ENCODE measurements around the gene NPC1.
"Not testable (repeated sequence)": the region's sequence is repeated elsewhere in the genome, so short reads cannot be mapped to it uniquely, and the experiment has no call there.

The NPC1 gene
- 44.4 to 64.0 reads per million in 2 donors for total RNA-seq

DNA sequence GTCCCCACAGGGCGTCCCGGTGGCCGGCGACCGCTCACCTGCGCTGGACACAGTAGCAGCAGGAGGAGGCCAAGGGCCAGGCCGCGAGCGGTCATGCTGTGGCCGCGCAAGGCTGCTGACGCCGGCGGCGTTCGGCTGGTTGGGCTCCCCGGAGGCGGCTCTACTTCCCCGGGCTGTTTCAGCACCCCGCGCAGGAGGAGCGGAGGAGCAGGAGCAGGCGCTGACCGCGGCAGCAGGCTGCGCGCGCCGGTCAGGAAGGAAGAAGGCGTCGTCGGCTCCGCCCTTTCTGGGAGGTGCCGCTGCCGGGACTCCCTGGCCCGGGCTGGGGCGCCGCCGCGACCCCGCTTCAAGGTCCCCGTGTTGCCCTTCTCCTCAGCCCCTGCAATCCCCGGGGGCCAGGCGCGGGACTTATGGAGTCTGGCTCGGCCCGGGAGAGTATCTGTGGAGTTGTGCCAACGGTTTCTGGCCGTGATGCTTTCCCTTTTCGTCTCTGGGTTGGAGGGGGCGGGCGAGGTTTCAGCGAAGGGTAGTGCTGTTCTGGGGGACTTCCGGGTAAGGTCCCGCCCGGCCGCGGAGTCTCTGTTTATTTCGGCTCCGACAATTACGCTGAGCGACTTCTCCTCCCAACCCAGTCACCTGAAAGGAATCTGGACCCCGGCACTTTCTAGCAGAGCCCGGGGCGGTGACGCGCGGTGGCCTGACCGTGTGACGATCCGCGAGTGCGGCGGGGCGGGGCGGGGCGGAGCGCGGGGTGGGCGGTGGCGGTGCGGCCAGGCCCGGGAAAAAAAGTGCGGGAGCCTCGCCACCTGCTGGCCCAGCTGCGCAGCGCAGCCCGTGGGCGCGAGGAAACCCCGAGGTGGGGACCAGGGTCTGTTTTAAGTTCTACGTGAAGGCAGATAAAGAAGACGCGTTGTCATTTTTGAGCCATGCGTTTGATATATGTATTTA lies at the start of gene NPC1:
Gene NPC1 (minus strand): TSS at position 258 of the 948 bp plus-strand sequence. CDS start 163 bp downstream, at position 95.
- peak; percentile 89 for DNase-seq

DNA sequence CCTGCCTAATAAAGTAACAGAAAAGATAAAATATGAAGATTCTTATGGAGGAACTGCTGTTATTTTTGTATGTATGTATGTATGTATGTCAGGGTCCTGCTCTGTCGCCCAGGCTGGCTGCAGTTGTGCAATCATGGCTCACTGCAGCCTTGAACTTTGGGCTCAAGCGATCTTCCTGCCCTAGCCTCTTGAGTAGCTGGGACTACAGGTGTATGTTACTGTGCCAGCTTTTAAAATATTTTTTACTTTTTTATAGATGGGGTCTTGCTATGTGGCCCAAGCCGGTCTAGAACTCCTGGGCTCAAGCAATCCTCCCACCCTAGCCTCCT lies 49.7 kb upstream of the NPC1 start:
- DNase-seq, result no peak

DNA sequence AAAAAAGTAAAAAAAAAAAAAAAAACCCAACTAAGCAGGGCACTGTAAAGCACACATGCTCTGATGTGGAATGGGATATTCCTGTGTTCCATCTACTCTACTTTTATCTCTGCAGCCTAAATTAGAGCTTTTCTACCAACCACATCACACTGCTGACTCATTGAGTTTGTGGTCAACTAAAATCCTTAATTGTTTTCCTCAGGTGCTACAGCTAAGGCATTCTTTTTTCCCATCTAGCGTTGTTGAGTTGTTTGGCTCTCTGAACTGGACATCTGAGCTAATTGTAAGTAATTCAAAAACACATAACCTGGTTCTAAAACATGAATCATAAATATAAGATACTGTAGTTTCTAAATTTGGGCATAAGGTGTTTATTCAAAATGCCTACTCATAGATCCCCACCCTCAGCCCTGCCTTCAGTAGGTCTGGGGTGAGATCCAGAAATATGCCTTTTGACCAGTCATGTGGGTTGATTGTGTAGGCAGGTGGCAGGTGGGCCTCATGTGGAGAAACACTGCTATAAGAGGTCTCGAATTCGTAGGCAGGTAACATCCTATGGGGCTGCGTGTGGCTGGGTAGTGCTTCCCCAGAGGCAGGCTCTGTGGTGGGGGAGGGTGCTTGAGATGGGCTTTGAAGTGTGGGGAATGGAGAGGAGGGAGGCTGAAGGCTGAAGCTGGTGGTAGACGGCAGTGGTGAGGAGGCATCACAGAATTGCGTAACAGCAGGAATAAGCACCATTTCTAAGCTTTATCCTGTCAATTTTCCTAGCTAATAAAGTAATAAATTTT lies 49.2 kb upstream of the NPC1 start:
- DNase-seq, result no peak

DNA sequence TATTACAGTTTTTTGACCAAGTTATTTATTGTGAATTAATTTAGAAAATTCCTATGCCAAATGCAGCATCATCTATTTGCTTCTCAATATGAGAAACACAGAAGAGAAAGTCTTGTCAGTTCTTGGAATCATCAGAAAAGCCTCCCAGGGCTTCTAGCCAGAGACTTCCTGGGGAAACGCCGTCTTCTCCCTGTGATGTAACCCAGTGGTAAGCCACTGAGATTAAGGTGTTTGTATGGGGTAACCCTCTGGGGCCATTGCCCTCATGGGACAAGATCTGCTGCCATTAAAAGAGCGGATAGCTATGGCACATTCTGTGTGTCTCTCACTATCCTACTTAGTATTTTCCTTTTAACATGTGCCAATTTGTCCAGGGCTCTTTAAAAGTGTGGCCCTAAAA lies 48.4 kb upstream of the NPC1 start:
- no peak for DNase-seq

DNA sequence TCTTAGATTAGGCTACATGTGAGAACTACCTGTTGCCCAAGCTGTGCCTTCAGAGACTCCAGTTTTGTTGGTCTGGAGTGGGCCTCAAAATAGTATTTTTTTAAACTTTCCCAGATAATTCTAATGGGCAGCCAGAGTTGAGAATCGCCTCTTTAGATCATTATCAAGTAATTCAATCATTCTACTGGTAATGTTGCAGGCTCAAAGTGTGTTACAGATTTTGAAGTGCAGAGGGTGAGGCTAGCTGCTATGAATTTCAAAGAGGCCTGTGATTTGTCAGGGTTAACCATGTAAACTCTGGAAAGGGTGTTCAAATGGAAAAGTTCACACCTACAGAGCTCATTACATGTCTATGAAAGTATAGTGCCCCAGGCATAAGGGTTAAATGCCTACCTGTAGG lies 46.3 kb upstream of the NPC1 start:
- DNase-seq, result no peak

DNA sequence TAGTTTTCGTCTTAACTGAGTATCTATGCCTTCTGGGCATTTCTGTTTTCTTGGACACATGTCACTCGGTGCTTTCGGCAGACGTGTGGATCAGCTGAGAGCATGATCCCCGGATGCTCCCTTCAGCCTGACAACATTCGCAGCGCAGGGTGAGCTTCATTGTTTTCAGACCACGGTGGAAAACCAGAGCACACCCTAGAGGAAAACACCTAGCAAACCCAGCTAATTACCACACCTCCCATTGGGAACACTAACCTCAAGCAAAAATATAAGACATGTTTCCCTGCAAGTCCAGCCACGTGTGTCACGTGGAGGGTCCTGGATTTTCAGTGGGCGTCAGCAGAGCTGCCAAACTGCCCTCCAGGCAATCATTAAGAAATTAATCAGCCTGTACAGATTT lies 45.4 kb upstream of the NPC1 start:
- no peak for DNase-seq

DNA sequence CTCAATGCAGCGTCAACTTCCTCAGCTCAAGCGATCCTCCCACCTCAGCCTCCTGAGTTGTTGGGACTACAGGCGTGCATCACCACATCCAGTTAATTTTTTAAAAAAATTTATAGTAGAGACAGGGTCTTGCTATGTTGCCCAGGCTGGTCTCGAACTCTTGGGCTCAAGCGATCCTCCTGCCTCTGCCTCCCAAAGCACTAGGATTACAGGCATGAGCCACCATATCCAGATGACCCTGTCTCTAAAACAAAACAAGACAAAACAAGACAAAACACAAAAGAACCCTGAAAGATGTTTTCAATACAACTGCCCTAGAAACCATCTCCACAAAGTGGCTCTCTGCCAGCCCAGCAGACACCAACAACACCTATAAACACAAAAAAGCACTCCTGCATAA lies 45.0 kb upstream of the NPC1 start:
- DNase-seq, result no peak

DNA sequence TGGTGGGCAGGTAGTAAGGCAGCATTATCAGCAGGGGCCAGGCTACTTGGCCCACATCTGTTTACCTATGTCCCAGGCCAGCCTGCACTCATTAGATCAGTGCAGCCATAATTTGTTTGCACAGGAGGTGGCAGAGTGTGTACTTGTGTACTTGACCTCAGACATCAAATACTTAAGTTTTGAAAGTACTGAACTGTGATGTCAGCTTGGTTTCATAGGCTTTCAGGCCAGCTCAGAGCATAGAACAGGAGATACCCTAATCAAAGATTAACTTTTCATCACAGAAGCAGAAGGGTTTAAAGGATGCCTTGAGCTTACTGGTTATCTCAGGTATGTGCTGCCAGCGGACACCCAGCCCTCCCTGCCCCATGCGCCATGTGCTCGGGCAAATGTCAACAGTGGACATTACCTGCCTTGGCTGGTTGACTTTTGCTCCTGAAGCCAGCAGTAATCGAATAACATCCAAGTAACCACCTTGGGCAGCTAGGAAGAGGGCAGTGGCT lies 43.2 kb upstream of the NPC1 start:
- no peak for DNase-seq

DNA sequence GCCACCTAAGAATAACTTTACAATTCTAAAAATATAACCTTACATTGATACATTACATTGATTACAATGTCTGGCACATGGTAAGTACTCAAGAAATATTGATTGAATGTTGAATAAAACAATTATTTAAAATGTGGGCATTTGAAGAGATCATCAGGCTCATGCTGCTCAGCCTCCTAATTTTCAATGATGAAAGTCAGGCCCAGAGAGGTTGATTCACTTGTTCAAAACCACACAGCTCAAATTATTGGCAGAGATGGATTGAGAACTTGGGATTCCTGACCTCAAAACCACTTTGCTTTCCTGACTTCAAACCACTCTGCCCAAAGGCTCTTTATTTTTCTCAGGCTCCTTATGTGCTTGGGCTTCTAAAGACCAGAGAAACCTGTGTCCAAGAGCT lies 41.7 kb upstream of the NPC1 start:
- DNase-seq, result no peak

DNA sequence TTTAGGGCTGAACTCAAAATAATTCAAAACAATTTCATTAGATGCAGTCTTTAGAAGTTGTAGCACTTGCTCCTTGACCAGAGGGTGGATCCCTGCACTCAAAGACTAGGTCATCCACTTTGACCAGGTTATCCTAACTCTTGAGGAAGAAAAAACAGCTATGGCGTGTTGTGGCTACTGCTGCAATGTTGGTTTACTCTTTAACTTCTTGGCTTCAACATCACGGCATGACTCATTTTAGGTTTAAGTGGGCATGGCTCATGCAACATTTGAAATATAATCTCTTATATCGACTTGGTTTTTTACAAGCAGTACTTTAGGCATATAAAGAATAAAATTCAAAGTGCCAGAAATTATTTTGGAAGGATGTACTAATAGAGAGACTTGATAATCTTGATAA lies 41.0 kb upstream of the NPC1 start:
- no peak for DNase-seq

DNA sequence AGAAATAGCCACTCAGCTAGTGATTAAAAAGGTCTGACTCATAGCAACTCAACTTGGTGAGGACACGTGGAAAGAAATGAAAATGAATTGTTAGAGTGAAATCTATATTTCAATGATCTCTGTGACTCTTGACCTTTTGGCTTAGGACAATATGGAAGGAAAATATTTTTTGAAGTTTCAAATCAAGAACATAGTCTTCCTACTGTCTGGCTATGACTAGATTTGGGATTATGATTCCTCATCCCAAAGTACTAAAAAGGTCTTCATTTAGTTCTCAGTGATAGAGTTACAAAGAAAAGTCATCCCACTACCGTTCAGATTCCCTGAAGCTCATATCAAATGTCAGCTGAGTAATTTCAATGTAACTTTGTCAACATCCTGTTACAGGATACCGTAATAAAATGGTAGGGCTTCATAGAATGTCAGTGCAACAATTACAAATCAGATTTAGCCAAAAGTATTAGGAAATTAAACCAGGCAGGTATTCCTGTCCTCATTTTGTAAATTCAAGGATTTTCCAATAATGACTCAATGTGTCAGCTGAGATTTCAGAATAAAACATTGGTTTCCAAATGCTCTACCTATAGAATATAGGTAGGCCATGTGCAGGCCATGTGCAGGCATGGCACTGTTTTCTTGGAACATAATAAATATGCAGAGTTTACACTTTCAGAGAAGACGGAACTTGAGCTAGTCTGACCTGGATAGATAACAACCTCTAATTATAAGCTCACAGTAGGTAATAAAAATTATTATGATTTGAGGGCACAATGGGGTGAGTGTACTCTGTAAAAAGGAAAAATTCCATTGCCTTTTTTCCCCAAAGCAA lies 40.4 kb upstream of the NPC1 start:
- DNase-seq, result no peak

DNA sequence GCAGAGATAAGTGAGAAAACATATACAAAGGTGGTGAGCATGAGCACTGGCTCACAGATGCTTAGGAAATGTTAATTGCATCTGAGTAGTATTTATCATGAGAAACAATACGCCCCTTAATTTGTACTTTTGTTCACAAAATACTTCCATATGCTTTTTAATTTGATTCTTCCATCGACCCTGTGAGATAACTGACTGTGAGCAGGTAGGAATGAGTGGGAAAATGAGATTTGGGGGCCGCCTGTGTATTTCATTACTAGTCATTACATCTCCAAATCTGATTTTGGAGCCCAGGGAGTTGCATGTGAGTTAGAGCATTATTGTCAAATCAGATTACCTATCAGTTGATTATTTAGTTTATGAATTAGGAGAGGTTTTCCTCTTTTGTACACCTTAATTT lies 36.7 kb upstream of the NPC1 start:
- no peak for DNase-seq

DNA sequence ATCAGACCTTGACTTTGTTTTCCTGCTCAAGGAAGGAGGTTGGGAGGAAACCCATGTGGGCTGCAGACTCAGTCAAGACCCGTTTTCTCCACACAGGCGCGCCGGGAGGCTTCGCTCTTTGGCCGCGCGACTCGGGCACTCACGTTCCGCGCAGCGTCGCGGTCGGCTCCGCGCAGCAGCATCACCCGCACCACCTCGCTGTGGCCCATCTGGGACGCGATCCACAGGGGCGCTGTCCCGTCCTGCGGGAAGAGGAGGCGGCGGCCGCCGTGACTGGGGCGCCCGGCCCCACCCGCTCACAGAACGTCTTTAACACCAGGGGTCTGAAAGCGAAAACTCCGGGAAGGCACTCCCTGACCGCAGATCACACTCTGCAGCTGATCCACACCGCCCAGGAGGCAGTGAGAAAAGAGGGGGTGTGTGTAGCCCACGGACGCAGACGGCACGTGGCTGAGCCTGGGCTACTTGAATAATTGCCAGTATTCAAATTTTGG lies 33.1 kb upstream of the NPC1 start:
- no peak for DNase-seq

DNA sequence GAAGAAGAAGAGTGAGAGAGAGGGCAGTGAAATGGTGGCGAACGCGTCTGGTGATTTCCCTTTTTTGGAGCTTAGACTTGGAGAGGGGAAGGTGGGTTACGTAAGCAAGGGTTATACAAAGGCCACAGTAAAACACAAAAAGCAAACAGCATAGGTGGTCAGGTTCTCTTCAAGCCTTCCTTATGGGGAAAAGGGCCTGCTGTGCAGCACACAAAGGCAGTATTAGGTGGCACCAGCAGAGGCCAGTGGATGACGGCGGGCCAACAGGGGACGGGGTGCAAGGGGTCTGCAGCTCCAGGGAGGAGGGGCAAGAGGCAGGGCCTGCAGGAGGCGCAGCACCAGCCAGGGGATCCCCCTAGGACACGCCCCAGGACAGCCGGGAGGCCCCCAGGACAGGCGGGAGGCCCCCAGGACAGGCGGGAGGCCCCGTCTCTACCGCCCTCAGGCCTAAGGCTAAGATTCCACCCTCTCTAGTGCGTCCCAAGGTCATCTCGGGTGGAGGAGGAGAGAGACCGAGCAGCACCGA lies 32.6 kb upstream of the NPC1 start:
- no peak for DNase-seq

DNA sequence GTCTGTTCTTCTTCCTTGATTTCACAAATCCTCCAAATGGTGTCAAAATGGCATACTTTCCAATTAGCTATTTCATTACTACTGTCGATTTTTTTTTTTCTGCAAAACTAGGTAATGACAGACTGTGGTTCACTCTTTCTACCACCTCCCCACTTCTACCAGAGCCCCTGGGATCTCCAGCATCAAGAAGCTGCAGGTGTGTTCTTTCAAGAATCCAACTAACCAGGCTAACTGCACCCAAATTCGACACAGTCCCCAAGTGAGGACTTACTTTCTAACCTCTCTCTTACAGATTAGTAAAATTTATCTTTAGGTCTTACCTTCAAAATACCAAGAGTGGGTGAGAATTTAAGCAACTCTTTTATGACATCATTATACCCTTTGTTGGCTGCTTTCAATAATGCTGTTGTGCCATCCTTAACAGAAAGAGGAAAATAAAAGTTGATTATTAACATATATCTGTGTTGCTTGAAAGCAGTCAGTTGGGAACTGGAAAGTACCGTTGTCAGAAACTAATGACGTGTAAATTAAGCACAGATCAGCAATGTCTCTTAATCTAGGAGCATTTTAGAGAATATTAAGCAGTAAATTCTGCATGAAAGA lies 31.2 kb upstream of the NPC1 start:
- DNase-seq, result no peak

DNA sequence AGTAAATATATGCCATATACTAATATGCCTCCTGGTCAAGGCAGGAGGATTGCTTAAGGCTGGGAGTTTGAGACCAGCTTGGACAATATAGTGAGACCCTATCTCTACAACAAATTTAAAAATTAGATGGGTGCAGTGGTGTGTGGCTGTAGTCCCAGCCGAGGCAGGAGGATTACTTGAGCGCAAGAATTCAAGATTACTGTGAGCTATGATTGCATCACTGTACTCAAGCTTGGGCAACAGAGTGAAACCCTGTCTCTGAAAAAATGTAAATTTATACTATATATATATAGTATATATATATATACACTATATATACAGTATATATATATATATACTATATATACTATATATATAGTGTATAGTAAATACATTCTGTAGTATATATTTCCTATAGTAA lies 30.0 kb upstream of the NPC1 start:
- no peak for DNase-seq

DNA sequence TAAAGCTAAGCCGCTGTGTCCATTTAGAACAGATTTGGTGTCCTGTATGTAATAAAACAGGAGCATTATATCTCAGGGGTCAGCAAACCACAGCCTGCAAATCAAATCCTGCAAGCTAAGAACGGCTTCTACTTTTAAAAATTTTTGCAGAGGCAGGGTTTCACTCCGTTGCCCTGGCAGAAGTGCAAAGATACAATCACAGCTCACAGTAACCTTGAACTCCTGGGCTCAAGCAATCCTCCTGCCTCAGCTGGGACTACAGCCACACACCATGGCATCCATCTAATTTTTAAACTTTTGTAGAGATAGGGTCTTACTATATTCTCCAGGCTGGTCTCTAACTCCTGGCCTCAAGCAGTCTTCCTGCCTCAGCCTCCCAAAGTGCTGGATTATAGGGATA lies 28.6 kb upstream of the NPC1 start:
- no peak for DNase-seq

DNA sequence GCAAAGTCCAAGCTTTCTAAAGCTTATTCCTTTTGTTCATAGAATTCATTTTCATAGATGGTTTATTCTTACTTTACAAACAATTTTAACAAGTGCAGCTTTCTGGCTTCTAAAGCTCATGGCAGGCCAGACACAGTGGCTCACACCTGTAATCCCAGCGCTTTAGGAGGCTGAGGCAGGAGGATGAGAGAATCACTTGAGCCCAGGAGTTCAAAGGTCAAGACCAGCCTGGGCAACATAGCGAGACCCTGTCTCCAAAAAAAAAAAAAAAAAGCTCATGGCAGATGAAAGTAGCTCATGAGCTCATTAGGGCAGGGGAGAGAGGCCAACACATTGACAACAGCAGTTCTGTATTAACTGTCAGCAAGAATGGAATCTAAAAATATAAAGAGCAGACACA lies 28.1 kb upstream of the NPC1 start:
- no peak for DNase-seq

DNA sequence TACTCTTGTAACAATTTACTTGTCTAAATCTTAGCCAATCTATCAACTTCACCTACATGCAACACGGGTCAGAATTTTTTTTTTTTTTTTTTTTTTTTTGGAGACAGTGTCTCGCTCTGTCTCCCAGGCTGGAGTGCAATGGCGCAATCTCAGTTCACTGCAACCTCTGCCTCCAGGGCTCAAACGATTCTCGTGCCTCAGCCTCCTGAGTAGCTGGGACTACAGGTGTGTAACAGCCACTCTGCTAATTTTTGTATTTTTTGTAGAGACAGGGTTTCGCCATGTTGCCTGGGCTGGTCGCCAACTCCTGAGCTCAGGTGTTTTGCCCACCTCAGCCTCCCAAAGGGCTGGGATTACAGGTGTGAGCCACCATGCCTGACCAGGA lies 26.8 kb upstream of the NPC1 start:
- DNase-seq, result not testable (repeated sequence)

DNA sequence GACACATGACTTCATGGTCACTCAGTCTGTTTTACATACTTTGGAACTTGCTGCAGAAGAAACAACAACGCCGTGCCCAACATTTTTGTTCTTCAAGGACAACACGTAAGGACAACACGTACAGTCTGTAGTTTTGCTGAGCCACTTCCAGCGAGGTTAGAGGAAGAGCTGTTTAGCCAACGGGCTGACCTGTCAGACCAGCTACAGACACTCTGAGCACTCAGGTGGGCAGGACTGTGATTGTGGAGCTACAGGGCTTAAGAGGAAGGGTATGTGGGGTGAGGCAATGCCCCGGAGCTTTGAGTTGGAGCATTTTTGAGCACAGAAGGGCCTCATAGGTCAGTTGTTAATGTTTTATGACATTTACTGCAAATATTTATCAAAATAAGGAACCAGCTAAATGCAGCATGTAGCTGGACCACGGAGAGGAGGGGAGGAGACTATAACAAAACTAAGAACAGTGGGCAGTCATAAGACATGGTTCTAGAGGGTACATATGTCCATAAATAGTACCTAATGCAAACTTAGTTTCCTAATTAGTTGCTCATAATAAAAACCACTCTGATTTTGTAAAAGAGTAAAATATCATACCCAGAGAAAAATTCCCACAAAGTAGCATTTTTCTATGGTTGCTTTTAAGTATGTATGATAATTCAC lies 26.3 kb upstream of the NPC1 start:
- no peak for DNase-seq

DNA sequence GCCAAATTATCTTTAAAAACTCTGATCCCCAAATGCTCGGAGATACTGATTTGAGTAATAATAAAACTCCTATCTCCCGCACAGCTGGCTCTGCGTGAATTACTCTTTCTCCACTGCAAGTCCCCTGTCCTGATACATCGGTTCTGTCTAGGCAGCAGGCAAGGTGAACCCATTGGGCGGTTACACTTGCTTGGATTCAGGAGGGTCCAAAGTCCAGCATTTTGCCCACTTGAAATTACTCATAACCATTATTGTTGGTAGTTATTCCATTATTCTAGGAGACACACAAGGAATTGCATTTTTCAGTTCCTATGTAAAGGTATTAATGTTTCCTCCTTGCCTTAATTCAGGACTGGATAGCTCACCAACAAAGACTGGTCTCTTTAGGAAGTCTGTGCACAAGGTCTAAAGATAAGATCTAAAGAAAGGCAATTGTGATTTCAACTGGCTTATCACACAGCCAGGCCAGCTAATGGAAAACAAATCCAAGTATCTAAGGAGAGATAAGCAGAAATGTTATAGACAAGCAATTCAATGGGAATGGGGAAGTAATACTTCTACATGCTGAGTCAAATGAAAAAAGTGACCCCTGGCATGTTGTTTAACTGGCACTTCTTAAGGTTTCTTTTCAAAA lies 23.2 kb upstream of the NPC1 start:
- DNase-seq, result no peak

Measured in T-helper 9 cell (primary cell).